Measurements from ENCODE around the gene TNFRSF9.

DNA sequence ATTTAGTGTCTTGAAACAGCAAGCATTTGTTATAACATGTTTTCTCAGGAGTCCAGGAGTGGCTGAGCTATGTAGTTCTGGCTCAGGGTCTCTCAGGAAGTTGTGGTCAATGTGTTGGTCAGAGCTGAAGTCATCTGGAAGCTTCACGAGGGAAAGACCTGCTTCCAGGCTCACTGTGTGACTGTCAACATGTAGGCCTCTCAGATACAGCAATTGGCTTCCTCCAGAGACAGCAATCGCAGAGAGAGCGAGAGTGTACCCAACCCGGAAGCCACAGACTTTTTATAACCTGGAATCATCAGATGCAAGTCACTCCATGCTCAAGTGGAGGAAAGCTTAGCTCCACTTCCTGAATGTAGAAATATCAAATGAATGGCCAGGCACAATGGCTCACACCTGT lies 40.9 kb downstream of the TNFRSF9 start:
- TF ChIP-seq, protein P1, sequence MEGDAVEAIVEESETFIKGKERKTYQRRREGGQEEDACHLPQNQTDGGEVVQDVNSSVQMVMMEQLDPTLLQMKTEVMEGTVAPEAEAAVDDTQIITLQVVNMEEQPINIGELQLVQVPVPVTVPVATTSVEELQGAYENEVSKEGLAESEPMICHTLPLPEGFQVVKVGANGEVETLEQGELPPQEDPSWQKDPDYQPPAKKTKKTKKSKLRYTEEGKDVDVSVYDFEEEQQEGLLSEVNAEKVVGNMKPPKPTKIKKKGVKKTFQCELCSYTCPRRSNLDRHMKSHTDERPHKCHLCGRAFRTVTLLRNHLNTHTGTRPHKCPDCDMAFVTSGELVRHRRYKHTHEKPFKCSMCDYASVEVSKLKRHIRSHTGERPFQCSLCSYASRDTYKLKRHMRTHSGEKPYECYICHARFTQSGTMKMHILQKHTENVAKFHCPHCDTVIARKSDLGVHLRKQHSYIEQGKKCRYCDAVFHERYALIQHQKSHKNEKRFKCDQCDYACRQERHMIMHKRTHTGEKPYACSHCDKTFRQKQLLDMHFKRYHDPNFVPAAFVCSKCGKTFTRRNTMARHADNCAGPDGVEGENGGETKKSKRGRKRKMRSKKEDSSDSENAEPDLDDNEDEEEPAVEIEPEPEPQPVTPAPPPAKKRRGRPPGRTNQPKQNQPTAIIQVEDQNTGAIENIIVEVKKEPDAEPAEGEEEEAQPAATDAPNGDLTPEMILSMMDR (IDR thresholded peaks at IDR 0.05): no peak
- no peak for TF ChIP-seq POLR2A (IDR thresholded peaks at IDR 0.05)

Data from tibial nerve (tissue), 3 donors.